Head of caudate nucleus (tissue), 42 donors: ENCODE results near the gene EIF5A.

Source experiments
- DNase-seq, 42 donors: peaks; one replicate each; pipeline versions ENCODE4 v3.0.0 to v3.0.0-alpha.2; 2020 to 2021; ENCODE audit warnings: mixed read lengths in 7 of 42
- intact Hi-C: fragments of 100-400 bp; cut with DNase I; formaldehyde crosslinking; loops from one replicate; pipeline ENCODE4 v1.15.0; 2022

The EIF5A gene

DNA sequence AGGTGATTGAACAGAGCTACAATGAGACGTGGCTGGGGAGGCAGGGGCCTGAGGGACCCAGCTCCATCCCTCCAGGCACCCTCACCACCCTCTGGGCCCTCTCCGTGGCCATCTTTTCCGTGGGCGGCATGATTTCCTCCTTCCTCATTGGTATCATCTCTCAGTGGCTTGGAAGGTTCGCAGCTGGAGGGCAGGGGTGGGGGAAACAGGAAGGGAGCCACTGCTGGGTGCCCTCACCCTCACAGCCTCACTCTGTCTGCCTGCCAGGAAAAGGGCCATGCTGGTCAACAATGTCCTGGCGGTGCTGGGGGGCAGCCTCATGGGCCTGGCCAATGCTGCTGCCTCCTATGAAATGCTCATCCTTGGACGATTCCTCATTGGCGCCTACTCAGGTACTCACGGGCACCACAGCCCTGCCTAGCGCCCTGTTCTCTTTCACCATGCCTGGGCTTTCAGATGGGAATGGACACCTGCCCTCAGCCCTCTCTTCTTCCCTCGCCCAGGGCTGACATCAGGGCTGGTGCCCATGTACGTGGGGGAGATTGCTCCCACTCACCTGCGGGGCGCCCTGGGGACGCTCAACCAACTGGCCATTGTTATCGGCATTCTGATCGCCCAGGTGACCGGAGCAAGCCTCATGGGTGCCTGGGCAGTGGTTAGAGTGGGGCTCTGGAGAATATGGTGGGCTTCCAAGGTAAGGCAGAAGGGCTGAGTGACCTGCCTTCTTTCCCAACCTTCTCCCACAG is 23.8 kb upstream of the EIF5A start:
- DNase-seq = no peak
- intact Hi-C loops = no loop called here

DNA sequence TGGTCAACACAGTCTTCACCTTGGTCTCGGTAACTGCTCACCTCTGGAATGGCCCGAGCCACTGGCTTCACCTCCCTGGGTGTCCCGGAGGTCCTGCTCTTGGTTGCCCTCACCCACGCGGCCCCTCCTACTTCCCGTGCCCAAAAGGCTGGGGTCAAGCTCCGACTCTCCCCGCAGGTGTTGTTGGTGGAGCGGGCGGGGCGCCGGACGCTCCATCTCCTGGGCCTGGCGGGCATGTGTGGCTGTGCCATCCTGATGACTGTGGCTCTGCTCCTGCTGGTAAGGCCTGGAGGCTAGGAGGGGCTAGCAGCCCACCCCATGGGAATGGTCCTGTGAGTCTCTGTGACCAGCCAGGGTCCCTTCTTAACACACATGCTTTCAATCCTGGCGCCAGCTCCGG is 22.5 kb upstream of the EIF5A start:
- intact Hi-C loops = no loop called here
- DNase-seq = no peak

DNA sequence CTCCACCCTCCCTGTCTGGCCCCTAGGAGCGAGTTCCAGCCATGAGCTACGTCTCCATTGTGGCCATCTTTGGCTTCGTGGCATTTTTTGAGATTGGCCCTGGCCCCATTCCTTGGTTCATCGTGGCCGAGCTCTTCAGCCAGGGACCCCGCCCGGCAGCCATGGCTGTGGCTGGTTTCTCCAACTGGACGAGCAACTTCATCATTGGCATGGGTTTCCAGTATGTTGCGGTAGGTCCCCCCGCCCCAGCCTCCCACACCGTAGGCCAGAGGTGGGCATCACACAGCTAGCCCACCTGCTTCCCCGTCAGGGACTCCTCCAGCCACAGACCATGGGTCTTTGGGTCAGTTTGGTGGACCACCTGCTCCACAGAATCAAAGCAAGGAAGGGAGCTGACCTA is 21.7 kb upstream of the EIF5A start:
- intact Hi-C loops = no loop called here
- DNase-seq = no peak

DNA sequence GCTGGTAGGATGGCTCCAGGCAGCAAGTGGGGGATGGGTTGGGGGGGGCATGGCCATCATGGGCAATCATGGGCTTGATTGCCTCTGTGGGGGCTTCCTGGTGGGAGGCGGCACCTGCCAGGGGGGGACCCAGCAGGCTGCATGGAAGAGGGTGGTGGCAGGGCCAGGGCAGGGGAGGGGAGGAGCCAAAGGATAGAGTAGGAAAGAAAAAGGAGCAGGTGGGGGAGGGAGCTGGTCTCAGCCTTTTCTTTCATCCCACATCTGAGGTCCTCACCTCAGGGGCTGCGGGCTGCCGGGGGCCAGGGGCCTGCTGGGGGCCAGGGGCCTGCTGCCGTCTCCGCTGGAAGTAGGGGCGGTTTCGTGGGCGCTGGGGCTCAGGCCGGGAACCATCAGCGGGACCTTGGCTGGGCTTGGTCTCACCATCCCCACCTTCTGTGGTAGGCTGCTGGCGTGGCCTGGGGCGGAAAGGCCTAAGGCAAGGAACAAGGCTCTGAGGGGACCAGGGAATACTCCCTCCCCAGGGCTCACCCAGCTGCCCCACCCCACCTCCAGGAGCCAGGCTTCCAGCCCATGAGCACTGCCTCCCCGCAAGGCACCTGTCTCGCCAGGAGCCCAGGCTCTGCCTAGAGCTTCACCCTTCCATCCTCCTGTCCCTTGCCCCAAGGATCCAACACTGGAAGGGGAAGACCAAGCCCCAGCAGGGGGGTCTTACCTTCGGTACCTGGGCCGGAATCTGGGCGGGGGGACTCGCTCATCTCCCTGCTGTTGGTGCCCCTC is 18.0 kb upstream of the EIF5A start:
- intact Hi-C loops = no loop called here
- no peak for DNase-seq

DNA sequence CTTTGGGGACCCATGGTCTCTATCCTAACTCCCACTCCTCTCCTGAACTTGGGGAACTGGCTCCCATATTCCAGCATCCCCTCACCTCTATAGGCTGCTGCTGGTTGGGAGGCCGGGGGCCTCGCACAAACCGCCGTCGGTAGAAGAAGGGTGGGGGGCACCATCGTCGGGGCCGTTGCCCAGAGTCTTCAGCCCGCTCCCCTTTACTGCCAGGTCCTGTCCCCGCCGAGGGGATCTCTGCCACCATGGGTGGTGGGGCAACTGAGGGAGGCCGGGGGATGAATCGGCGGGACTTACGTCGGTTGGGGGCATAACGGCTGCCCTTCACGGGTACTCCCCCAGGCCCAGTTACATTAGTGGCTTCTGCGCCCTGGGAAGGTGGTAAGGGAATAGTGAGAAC is 17.3 kb upstream of the EIF5A start:
- DNase-seq = no peak
- intact Hi-C loops = no loop called here

DNA sequence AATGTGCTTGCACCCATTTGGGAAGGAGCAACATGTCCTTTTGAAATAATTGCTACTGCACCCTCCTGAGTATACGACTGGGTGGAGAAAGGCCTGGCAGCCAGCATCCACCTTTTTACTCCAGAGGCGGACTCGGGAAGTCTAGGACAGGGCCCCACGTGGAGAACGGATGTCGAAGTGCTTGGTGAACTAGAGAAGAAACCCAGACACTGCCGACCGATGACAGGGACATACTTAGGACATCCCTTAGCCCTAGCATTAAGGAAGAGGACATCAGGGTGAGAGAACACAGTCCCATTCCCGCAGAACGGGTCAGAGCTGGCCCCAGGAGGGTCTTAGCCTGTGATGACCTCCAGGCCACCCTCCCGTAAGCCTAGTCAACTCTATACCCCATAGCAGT is 16.7 kb upstream of the EIF5A start:
- DNase-seq = no peak
- intact Hi-C loops = no loop called here

DNA sequence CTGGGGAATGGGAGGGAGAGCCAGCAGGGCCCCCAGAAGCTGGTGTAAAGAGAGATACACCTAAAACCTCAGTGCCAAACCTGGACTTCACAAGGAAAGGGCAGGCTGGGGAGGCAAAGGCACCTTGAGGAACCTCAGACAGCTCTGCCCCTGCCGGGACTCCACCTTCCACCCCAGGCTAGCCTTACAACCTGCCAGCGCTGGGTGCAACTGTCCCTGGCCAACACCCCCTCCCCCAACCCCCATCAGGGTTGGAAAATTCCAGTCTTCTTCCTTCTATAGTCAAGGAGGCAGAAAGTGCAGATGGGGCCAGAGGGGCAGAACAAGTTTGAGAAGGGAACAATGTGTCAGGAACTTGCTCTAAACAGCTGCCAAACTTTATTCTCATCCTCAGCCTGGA is 15.2 kb upstream of the EIF5A start:
- DNase-seq = no peak
- intact Hi-C loops = no loop called here

DNA sequence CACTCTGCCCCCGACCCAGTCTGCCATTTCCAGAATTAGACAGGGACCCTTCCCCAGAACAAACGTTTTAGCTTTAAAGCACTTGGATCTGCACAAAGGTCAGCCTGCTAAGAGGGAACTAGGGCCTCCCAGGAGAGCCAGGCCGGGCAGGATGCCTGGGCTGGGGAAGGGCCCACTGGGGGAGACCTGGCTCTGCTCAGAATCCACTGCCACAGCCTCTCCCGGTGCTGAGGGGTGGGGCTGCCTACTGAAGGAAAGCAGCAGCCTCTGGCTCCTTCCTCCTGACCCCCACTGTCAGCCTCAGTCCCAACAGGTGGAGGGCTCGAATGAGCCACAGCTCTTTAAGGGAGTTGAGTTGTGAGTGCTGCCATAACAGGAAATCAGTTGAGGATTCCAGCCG is 14.7 kb upstream of the EIF5A start:
- intact Hi-C loops = no loop called here
- peak in 3 of 42 donors; percentile 15 to 30 (median 28) for DNase-seq

DNA sequence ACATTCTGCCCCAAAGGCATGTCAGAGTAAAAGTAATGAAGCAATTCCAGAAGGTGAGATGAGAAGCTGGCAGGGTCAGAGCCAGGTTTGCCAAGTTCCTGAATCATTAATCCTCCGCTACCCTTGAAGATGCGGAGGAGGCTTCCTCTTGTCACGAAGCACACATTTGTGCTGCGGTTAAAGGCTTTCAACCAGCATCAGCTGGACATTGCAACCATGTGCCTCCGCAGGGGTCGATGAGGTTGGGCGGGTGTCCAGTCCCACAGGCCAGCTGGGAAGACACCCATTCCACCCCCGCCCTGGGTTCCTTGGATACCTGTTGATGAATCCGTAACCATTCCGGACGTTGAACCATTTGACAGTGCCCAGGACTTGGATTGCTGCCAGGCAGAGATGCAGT is 14.3 kb upstream of the EIF5A start:
- no peak for DNase-seq
- intact Hi-C loops = no loop called here

DNA sequence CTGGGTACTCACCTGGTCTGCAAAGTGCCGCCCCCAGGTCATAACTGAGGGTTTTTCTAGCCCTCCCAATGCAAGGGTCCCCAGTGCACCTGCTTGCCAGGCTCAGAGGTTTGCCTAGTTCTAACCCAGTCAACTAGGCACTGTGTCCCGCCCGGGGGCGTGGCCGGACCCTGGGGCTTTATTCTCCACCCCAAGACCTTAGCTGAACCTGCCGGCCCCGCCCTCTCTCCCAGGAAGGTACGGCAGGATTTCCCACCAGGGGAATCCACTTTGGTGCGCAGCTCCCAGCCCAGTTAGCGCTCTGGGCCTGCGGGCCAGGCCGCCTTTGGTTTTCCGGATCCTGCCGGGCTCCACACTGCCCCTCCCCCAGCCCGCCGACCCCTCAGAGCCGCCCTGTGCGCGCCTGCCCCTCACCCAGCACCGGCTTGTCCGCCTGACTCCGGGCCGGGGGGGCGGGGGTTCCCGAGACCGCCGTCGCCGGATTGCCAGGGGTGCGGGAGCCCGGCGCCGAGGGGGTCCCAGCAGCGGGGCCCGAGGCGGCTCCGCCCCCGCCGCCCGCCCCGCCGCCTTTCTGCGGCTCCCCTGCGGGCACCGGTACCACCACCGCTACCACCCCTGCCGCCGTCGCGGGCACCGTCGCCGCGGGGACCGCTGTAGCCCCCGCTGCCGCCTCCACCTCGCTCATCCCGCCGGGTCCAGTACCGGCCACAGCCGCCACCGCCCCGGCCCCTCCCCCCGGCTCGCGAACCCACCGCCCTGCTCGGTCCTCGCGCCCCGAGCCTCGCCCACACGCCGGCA is 13.4 kb upstream of the EIF5A start:
- no peak for DNase-seq
- intact Hi-C loops = no loop called here

DNA sequence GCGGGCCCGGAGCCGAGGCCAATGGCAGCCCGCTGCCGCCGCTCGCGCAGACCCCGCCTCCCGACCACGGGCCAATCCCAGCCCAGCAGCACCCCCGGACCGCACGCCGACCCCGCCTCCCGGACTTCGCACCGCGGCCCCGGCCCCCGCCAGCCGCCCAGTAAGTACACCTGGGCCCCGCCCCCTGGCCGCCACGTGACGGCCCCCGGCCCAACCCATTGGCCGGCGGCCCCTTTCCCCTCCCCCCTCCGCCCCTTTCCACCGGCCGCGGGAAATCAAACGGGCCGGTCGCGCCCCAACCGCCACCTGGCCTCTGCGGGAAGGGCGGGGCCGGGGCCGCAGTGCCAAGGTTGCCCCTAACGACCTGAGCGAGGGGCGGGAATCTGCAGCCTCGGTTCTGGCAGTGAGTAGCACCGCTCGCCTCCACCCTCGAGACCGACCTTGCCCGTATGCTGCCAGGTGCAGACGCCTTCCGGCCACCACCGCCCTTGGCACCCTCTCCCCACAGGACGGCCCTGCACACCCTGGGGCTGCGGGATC is 12.7 kb upstream of the EIF5A start, which contains the start of gene YBX2:
Gene YBX2 (minus strand): TSS at position 26 of the 540 bp plus-strand sequence. CDS start 139 bp downstream, outside the sequence.
- DNase-seq = peak in 18 of 42 donors; percentile 18 to 64 (median 36)
- intact Hi-C loops = no loop called here

DNA sequence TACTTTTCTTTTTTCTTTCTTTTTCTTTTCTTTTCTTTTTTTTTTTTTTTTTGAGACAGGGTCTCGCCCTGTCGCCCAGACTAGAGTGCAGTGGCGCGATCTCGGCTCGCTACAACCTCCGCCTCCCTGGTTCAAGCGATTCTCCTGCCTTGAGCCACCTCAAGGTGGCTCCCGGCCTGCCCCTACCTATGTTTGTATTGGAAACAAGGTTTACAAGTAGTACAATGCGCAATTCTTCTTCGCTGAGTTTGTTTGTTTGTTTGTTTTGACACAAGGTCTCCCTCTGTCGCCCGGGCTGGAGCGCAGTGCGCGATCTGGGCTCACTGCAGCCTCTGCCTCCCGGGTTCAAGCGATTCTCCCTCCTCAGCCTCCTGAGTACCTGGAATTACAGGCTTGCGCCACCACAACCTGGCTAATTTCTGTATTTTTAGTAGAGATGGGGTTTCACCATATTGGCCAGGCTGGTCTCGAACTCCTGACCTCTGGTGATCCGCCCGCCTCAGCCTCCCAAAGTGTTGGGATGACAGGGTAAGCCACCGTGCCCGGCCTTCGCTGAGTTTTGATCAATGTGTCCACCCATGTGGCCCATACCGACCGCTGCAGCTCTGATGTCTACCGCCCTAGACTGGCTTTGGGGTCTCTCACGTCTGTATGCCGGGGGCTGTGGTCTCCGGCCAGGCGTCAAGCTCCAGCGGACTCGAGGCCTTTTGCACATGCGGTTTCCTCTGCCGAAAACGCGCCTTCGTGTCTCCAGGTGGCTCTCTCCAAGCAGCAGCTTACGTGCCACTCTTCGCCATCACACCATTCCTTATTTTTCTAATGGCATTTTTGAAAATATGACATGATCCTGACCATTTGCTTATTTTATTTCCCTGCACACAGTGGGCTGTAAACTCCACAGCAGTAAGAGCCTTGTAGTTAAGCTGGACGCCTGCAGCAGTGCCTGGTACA is 11.9 kb upstream of the EIF5A start:
- intact Hi-C loops = no loop called here
- no peak for DNase-seq

DNA sequence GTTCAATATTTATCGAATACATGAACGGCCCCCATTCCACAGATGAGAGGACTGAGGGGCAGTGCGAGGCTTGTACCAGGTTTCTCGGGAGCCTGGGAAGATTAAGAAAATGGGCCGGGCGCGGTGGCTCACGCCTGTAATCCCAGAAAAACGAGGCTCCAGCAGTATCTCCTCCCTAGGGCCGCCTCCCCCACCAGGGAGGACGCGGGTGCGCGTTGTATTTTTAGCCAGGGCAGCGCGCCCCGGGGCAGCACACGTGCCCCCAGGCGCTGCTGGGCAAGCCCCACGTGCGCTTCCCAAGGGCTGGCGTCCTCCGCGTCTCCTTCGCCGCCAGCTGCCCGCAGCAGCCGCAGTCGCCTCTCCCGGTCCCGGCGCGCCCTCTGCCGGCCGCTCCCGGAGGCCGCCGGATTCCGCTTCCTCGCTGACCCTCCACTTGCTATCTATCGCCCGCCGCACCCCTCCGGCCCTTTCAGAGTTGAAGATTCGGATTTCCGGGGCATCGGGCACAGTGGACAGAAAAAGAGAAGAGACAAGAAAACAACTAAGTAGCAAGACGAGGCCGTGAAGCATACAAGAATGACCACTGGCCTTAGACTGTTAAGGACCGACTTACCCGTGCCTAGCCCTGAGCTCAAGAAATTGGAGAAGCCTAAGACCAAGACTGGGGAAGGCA is 11.1 kb upstream of the EIF5A start:
- intact Hi-C loops = no loop called here
- peak; percentile 34 to 93 (median 82) for DNase-seq

DNA sequence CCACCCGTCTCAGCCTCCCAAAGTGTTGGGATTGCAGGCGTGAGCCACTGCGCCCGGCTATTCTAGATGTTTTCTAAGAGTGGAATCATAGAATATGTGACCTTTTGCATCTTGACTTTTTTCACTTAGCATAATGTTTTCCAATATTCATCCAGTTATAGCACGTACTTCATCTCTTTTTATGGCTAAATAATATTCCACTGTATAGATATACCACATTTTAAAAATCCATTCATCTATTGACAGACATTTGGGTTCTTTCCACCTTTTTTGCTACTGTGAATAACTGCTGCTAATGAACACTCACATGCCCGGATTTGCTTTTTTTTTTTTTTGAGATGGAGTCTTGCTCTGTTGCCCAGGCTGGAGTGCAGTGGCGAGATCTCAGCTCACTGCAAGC is 3.2 kb upstream of the EIF5A start:
- no peak for DNase-seq
- intact Hi-C loops = no loop called here

DNA sequence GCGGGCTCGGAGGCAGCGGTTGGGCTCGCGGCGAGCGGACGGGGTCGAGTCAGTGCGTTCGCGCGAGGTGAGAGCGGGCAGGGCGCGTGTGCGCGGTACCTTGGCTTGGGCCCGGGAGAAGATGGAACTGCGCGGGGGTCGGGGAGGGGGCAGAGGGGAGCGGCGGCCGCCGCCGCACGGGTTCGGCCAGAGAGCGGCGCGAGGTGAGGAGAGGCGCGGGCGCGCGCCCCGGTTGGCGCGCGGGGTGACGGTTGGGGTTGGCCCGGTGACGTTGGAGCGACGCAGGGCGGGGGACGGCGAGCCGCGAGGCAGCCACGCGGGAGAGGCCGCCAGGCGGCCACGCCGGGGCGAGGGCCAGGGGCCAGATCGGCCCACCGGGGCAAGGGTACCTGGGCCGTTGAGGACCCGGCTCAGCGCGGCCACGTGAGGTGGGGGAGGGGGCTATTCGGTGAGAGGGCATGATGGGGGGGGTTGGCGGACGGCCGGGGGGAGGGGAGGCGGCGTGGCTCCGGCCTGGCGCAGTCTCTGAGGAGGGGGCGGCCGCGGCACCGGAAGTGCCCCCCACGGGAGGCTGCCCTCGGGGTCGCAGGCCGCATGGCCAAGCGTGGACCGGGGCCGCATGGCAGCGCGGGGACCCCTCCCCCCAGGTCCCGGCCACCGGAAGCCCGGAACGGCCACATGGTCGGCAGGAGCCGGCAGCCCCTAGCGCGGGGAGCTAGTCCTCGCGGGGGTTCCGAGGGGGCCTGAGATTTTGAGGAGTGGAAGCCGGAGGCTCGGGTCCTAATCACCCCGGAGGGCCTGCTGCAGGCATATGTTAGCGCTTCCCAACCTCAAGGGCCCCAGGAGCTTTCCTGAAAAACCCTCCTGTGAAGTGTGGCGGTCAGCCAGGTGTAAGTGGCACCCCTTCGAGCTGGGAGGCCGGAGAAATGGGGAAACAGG is 527 bp downstream of the EIF5A start:
- intact Hi-C loops = loop anchor here (5.0 kb wide), 1 partner anchor 56 kb away; the partner anchor contains the start of genes CTDNEP1 and ELP5
- peak in 32 of 42 donors; percentile 9 to 71 (median 45) for DNase-seq

DNA sequence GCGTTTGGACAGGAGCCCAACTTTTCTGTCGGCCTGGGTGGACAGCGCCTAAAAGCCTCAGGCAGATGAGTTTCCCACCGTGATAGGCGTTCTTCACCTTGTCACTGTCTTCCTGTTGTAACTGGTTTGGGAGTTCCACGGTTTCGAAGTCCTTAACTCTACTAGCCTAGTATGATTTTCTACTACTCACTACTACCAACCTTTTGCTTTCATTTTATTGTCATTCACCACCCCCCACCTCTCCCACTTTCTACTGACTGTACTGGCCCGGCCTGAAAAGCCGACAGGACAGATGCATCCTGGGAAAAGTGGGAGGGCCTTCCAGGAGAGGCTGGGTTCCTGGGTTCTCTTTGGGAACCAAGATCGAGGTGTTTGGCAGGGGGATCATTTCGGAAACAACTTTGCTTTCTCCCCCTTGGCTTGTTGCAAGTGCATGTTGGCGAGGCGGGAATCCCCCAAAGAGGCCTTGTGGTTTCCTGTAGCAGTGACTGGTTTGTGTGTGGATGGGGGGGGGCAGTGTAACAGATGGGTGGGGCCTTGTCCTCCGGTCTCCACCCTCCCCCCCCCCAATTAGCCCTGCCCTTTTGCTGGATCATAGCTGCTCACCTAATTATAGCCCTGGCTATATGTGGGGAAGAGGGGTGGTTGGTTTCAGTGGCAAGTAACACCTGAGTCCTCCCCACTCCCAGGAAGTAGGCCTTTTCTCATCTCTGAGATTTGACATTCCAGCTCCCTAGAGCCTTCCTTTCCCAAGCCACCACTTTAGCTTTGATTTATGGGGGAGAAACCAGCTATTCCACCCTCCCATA is 1.4 kb downstream of the EIF5A start:
- intact Hi-C loops = loop anchor here (5.0 kb wide), 1 partner anchor 57 kb away; the partner anchor contains the start of genes CTDNEP1 and ELP5

More for the DNA sequence above, 1.4 kb downstream of the EIF5A start:
- peak; percentile 28 to 84 (median 64) for DNase-seq
